ENCODE data around the gene NAALADL1.
"Not testable (repeated sequence)": the region's sequence is repeated elsewhere in the genome, so short reads cannot be mapped to it uniquely, and the experiment has no call there.

NAALADL1 gene

DNA sequence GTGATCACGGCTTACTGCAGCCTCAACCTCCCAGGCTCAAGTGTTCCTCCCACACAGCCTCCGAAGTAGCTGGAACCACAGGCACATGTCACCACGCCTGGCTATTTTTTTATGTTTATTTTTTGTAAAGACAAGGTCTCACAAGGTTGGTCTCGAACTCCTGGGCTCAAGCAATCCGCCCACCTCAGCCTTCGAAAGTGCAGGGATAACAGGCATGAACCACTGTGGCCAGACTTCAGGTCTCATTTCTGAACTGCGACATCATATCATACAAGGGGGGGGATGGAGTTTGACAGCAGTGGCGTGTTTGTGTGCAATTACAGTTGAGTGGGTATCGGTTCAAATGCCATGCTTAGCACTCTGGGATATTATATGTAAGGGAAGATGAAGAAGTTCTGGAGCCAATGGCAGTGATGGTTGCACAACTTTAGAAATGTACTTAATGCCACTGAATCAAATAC is 6.9 kb downstream of the NAALADL1 start:
- no peak for DNase-seq (ENCODE audit: extremely low read depth in 1 of 2, low read depth in 1 of 2)

DNA sequence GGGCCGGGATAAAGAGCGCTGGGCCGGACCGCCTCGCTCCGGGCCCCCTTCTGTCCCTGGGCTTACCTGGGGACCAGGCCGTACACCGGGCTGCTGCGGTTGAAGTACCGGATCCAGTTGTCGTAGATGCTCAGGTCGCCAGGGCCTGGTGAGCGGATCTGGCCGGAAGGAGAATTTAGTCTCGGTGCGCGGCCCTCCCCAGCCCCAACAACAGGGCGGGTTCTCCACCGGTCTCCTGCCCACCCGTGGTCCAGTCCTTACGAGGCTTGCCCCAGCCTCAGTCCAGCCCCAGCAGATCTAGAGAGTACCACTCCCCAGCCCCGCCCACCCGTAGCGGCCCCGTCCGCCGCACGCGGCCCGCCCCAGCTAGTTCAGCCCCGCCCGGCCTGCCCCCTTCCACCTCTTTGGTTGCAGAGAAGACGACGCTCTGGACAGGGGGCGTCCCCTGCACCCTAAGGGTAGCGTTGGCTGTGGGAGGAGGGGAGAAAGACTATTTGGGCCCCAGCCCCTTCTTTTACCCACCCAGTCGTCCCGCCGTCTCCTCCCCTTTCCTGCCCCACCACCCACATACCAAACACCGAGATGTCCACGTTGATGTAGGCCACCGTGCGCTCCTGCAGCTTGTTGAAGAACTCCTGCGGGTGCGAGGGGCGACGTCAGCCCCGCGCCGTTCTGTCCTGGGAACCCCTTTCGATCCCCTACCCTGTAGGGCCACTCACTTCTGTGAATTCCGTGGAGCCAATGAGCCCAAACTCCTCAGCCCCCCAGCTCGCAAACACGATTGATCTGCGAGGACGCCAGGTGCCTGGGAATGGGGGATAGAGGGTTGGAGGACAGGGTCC is 10.6 kb downstream of the NAALADL1 start:
- DNase-seq (ENCODE audit: extremely low read depth in 1 of 2, low read depth in 1 of 2) = no peak

DNA sequence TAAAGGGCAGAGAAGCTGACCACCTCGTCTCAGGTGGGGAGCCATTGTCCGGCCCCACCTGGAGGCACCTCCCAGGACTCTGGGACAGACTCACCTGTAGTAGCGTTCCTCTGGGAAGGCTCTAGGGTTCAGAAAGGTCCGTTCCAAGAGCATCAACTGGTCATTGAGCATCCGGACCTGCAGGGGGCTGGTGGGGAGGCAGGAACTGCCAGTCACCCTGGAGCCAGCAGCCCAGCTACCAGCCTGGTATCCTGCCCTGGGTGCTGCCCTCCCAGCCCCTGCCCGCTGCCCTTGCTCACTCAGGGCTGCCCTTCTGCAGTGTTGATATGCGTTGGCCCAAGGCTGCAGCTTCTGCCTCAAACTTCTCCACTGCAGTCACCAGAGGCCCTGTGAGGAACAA is 12.6 kb downstream of the NAALADL1 start:
- DNase-seq (ENCODE audit: extremely low read depth in 1 of 2, low read depth in 1 of 2) = no peak

DNA sequence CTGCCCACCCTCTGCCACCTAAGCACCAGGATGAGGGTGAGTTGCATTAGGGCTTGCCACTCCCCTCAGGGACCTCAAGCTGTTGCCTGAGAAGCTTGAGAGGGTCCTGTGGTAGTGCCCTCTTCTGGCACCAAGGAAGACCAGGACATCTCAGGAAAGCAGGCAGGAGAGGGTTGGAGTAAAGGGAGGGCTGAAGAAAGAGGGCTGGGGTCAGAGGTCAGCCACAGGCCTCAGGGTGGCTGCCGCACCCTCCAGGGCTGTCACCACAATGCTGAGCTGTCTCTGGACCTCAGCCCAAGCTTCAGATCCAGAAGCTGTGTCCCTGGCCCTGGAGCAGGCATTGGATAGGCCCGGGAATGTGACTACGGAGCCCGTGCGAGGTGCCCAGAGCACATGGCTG is 13.3 kb downstream of the NAALADL1 start:
- DNase-seq (ENCODE audit: extremely low read depth in 1 of 2, low read depth in 1 of 2) = no peak

DNA sequence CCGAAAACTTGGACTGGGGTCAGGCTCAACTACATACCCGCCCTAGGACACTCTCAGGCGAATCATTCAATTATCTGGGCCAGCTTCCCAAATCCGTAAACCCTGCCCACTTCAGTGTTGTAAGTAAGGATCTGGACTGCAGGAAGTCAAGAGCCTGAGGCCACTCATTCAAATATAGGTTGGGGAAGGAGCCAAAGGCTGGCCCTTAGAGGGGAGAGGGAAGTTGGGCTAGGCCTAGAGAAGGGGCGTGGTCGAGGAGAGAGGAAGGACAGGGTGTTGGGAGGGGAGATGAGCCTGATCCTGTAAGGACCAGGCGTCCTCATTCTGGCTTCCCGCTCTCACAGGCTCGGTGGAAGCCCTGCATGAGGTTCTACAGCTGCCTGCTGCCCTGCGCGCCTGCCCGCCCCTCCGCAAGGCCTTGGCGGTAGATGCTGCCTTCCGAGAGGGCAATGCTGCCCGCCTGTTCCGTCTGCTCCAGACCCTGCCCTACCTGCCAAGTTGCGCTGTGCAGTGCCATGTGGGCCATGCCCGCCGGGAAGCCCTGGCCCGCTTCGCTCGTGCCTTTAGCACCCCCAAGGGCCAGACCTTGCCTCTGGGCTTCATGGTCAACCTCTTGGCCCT is 14.4 kb downstream of the NAALADL1 start:
- no peak for DNase-seq (ENCODE audit: extremely low read depth in 1 of 2, low read depth in 1 of 2)

DNA sequence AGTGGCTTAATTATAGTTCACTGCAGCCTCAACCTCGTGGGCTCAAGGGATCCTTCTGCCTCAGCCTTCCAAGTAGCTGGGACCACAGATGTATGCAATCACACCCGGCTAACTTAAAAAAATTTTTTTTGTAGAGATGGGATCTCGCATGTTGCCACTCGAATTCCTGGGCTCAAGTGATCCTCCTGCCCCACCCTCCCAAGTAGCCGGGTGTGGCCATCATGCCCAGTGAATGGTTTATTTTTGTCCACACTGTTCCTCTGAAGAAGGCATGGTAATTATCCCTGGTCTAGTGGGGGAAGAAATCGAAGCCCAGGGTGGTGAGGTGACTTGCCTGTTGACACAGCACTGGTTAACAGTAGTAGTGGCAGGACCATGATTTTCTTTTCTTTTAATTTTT is 15.5 kb downstream of the NAALADL1 start:
- DNase-seq (ENCODE audit: extremely low read depth in 1 of 2, low read depth in 1 of 2) = no peak

DNA sequence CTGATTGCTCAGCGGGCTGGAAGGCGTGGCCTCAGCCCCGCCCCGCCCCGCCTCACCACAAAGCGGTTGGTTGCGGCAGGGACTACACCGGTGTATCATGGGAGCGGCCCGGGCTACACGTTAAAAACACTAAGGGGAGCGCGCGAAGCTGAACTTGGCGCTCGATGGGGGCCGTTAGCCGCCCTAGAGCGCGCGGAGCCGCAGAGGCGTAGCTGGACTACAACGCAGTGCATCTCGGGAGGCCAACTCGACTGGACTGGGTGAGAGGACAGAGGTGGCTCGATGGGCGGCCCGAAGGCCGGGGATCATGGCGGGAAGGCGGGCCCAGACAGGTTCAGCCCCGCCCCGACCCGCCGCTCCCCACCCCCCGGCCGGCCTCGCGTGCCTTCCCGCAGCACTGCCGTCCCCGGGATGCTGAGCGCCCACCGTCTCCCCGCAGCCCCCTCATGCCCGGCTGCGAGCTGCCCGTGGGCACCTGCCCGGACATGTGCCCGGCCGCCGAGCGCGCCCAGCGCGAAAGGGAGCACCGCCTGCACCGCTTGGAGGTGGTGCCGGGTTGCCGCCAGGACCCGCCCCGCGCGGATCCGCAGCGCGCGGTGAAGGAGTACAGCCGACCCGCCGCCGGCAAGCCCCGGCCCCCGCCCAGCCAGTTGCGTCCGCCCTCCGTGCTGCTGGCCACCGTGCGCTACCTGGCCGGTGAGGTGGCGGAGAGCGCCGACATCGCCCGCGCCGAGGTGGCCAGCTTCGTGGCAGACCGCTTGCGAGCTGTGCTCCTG is 17.3 kb downstream of the NAALADL1 start, which contains the start of gene SAC3D1:
Gene SAC3D1, plus strand, starts transcription at position 364 of the 776 bp plus-strand sequence. Its CDS starts 83 bp downstream, at position 447.
- peak; percentile 84 to 92 for DNase-seq (ENCODE audit: extremely low read depth in 1 of 2, low read depth in 1 of 2)

DNA sequence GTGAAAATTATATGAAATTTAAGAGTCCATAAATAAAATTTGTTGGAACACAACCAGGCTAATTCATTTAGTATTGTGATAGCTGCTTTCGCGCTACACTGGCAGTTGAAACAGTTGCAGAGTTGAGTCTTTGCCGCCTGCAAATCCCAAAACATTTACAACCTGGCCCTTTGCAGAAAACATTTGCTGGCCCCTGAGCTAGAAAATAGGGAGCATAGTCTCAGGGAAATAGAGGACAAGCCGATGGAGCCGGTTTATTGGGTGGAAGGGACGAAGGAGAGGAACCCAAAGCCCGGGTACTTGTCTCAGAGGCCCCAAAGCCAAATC is 17.9 kb downstream of the NAALADL1 start:
- DNase-seq (ENCODE audit: extremely low read depth in 1 of 2, low read depth in 1 of 2) = no peak

DNA sequence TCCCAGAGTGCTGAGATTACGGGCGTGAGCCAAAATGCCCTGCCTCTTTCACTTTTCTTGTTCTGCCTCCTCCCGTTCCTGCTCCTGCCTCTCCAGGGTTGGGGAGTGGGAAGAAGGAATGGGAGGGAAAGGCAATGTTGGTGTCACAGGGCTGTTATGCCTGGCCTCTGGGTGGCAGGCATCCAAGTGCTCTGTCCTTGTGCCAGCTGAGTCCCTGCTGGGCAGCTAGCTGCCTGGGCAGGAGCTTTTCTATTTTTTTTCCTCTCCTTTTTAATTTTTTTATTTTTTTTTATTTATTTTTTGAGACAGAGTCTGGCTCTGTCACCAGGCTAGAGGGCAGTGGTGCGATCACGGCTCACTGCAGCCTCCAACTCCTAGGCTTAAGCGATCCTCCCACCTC is 21.4 kb downstream of the NAALADL1 start:
- DNase-seq (ENCODE audit: extremely low read depth in 1 of 2, low read depth in 1 of 2) = no peak

DNA sequence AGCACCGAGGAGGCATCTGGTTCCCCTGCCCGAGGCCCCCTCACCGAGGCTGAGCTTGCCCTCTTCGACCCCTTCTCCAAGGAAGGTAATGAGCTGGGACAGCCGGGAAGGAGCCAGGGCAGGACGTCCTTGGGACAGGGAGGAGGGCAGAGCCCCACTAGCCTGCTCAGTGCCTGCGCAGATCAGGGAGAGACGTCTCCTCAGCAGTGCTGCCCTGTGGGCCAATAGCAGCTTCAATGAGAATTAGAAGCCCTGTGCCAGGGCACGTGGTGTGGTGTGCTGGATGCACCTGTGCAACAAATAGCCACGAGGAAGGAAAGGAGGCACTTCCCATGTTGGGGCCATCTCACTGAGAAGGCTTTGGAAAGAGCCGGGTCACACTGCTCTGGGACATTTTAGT is 22.8 kb downstream of the NAALADL1 start:
- no peak for DNase-seq (ENCODE audit: extremely low read depth in 1 of 2, low read depth in 1 of 2)

DNA sequence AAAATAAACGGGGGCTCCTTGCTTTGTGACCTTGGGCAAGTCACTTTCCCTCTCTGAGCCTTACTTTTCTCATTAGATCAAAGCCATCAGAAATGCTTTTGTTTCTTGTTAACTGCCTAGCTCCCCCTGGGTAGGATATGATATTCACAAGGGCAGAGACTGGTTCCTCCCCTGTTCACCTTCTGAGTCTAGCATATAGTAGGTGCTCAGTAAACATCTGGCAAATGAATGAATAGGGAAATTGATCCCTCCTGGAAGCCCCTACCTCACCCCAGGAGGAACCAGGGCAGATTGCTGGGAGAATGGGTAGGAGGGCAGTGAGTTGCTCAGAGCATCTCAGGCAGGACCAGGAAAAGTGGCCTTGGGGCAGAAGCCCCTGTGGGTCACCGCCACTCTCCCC is 23.9 kb downstream of the NAALADL1 start:
- DNase-seq (ENCODE audit: extremely low read depth in 1 of 2, low read depth in 1 of 2) = no peak

DNA sequence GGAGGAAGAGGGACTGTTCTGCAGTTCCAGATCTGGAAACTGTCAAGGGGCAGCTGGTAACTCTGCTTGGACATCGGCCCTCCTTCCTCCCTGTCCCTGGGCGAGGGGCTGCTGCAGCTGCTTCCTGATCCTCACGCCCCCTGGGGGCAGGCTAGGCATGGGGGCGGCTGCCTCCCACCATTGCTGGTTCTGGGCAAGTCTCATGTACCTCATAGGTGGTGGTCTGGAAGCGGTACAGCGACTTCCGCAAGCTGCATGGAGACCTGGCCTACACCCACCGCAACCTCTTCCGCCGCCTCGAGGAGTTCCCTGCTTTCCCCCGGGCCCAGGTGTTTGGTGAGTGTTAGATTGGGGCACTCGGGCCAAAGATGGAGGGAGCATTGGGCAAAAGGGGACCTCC is 26.1 kb downstream of the NAALADL1 start:
- no peak for DNase-seq (ENCODE audit: extremely low read depth in 1 of 2, low read depth in 1 of 2)

DNA sequence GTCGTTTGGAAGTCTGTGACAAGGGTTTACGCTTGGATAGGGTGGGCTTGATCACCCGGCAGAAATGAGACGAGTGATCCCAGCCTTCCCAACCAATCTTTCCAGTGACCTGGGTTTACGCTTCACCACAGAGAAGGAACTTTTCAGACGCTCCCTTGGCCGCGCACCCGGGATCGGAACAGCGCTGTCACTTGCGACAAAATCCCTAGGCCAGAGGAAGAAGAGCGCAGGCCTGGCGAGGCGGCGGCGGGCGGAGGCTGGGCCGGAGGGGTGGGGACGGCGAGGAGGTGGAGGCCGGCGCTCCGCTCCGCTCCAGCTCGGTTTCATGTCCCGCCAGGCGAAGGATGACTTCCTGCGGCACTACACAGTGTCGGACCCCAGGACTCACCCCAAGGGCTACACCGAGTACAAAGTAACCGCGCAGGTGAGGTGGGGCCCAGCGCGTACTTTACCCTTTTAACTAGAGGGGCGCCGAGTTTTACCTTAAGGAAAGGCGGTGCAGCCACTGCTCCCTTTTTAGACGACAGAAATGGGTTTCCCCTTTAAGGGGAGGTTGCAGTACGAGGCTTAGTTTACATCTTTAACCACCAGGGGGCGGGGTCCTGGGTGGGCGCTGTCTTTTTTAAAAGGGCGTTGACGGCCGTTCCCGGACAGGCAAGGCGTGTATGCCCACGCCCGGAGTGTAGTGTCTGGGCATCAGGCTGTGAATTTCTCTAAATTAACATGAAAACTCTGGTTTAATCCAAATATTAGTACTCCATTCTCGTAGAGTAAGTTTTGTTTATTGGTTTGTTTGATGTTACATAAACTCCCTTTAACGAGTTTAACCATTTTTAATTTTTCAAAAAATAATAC is 30.9 kb downstream of the NAALADL1 start, which contains the start of gene SNX15:
Gene SNX15, plus strand, starts transcription at position 227 of the 855 bp plus-strand sequence. Its CDS starts 99 bp downstream, at position 326.
- DNase-seq (ENCODE audit: extremely low read depth in 1 of 2, low read depth in 1 of 2) = peak; percentile 78 to 91

DNA sequence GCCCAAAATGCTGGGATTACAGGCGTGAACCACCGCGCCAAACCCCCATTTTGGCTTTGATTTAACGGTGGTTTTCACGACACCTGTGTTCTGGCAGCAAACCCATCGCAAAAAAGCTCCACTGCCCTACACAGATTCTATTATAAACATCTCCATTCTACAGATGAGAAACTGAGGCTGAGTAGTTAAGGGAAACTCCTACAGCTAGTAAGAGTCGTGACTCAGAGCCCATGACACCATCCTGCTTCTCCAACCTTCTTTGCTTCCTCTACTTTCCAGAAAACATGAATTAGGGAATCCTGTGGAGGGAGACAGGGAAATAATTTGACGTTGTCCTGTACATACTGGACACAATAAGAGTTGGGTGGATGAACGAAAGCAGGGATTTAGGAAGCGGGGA is 31.5 kb downstream of the NAALADL1 start:
- no peak for DNase-seq (ENCODE audit: extremely low read depth in 1 of 2, low read depth in 1 of 2)

DNA sequence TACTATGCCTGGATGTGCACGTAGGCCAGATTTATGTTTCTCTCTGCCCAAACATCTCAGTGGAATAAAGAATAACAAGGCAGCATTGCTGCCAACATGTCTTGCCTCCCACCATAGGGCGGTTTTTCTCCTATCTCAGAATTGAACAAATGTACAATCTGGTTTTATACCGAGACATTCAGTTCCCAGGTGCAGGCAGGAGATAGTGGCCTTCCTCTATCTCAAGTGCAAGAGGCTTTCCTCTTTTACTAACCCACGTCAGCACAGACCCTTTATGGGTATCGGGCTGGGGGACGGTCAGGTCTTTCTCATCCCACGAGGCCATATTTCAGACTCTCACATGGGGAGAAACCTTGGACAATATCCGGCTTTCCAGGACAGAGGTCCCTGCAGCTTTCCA is 34.9 kb downstream of the NAALADL1 start:
- DNase-seq (ENCODE audit: extremely low read depth in 1 of 2, low read depth in 1 of 2) = not testable (repeated sequence)

DNA sequence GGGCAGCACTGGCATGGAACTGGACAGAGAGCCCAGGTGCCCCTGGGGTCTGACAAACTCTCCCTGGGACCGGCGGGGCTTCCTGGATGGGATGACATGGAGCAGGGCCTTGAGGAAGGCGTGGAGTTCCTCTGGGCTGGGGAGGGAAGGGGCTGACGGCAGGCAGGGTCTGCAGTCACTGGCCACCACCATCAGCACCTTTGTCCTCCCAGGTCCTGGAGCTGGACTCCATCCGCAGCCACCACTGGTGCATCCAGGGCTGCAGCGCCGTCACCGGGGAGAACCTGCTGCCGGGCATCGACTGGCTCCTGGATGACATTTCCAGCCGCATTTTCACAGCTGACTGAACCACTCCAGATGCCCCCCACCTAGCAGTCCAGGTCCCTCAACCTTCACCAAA is 36.8 kb downstream of the NAALADL1 start:
- no peak for DNase-seq (ENCODE audit: extremely low read depth in 1 of 2, low read depth in 1 of 2)

DNA sequence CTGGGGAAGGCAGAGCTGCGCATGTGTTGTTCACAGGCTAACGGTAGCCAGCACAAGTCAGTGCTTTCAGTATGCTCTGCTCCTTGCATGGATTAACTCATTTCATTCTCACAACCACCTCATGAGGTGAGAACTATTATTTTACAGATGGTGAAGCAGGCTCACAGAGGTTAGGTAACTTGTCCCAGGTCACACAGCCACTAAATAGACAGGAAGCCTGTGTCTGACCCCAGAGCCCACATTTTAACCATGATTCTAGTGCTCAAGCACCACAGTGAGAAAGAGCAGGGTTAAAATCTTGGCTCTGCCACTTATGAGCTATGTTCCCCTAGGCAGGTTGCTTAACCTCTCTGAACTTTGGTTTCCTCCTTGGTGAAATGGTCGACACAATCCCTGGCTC is 37.4 kb downstream of the NAALADL1 start:
- no peak for DNase-seq (ENCODE audit: extremely low read depth in 1 of 2, low read depth in 1 of 2)

DNA sequence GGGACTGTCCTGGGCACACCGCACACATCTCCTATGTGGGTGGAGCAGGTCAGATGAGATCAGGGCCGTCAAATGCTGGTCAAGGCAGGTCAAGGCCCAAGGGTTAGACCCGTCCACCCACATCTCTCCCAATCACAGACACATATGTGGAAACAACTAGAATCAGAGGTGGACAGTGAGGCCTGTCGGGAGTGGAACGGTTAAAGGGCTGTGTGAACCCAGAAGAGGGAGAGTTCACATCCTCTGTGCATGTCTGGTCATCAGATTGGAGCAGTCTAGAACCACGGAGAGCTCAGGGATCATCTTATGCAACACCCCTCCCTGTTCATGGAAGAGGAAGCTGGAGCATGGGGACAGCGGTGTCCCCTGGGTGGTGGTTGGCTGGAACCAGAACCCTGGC is 38.5 kb downstream of the NAALADL1 start:
- no peak for DNase-seq (ENCODE audit: extremely low read depth in 1 of 2, low read depth in 1 of 2)

DNA sequence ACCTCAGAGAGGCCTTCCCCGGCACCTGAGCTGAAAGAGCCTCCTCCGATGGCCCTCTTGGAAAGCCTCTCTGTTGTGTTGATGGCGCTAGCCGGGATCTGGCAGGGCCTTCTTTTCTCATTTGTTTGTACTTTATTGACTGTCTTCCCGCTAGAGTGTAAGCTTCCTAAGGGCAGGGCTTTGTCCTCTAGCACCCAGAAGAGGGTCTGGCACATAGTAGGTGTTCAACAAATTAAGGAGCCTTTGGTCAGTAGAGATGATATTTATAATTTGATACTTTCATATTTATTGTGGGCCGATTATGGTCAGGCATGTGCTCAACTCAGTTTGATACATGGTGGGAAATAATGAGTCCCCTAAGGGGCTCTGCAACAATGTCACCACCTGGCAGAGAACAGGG is 40.4 kb downstream of the NAALADL1 start:
- DNase-seq (ENCODE audit: extremely low read depth in 1 of 2, low read depth in 1 of 2) = no peak

DNA sequence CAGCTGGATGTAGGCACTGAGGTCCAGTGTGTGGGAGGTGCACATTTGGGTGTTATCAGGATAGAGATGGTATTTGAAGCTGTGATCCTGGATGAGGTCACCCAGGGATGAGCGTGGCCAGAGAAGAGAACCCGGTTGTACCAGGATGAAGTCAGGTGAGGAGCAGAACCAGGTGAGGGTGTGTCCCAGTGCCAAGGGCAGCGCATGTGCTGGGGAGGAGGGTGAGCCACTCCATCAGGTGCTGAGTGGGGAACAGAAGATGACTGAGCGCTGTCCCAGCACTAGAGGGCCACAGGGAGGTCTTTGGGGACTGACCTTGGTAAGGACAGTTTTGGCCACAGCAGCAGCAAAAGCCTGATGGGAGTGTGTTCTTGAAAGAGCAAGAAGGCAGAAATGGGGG is 41.6 kb downstream of the NAALADL1 start:
- no peak for DNase-seq (ENCODE audit: extremely low read depth in 1 of 2, low read depth in 1 of 2)
